Liver (tissue), 9 donors: ENCODE data around the gene ZDHHC14. TPM values are rescaled to one million over a fixed set of nuclear protein-coding genes. Genes with fewer than 3 reads are reported as not detected.

ENCODE experiments used
- DNase-seq: peaks from one replicate; pipeline ENCODE4 v3.0.0-alpha.2; 2017; ENCODE audit warnings: low spot score
- H3K27ac ChIP-seq, 2 donors: one replicate each; pipeline ENCODE4 v1.7.0; 2013; ENCODE audit warnings: inconsistent platforms in 2 of 2, low read length in 2 of 2, control low read depth in 1 of 2, low read depth in 1 of 2, mild to moderate bottlenecking in 1 of 2
- H3K27me3 ChIP-seq, 4 donors: one replicate each; pipeline versions ENCODE4 v1.6.1 to v1.7.0; 2013; ENCODE audit warnings: low read length in 3 of 4, inconsistent platforms in 1 of 4, mild to moderate bottlenecking in 1 of 4, moderate library complexity in 1 of 4; ENCODE audit not compliant: control insufficient read depth in 4 of 4, insufficient read depth in 4 of 4
- H3K36me3 ChIP-seq, 4 donors: one replicate each; pipeline versions ENCODE4 v1.6.1 to v1.7.0; 2013; ENCODE audit warnings: low read length in 3 of 4, mild to moderate bottlenecking in 3 of 4, low read depth in 1 of 4, moderate library complexity in 1 of 4; ENCODE audit not compliant: control insufficient read depth in 4 of 4, insufficient read depth in 3 of 4
- H3K4me1 ChIP-seq, 4 donors: one replicate each; pipeline versions ENCODE4 v1.6.1 to v1.7.0; 2013; ENCODE audit warnings: low read length in 3 of 4, mild to moderate bottlenecking in 3 of 4, moderate library complexity in 1 of 4; ENCODE audit not compliant: control insufficient read depth in 4 of 4, insufficient read depth in 4 of 4
- H3K4me3 ChIP-seq, 3 donors: one replicate each; pipeline versions ENCODE4 v1.6.1 to v1.7.0; 2013; ENCODE audit warnings: low read length in 3 of 3, control low read depth in 1 of 3, low read depth in 1 of 3, mild to moderate bottlenecking in 1 of 3
- H3K9ac ChIP-seq, 2 donors: one replicate each; pipeline ENCODE4 v1.7.0; 2013; ENCODE audit warnings: low read length in 2 of 2, mild to moderate bottlenecking in 2 of 2, moderate library complexity in 2 of 2, control low read depth in 1 of 2, low read depth in 1 of 2
- H3K9me3 ChIP-seq, 4 donors: one replicate each; pipeline versions ENCODE4 v1.6.1 to v1.7.0; 2013; ENCODE audit warnings: low read length in 3 of 4; ENCODE audit not compliant: control insufficient read depth in 4 of 4
- ATF3 ChIP-seq: IDR thresholded peaks from 2 replicates; pipeline ENCODE4 v1.6.1; 2016; ENCODE audit warnings: antibody characterized with exemption
- CTCF ChIP-seq: fragments of 150-350 bp; IDR thresholded peaks from 2 replicates; pipeline ENCODE4 v1.5.1; 2017; ENCODE audit warnings: improper control_type of control experiment, low read depth, low read length; ENCODE audit not compliant: missing input control
- FOXA2 ChIP-seq: IDR thresholded peaks from 2 replicates; pipeline ENCODE4 v1.6.1; 2016; ENCODE audit warnings: antibody characterized with exemption
- GABPA ChIP-seq, 2 donors: IDR thresholded peaks in 1 of 2; conservative IDR thresholded peaks in 1 of 2; 2 replicates each; pipeline ENCODE4 v1.6.1; 2016; ENCODE audit warnings: antibody characterized with exemption in 2 of 2, mild to moderate bottlenecking in 1 of 2, moderate library complexity in 1 of 2
- HNF4G ChIP-seq: IDR thresholded peaks from 2 replicates; pipeline ENCODE4 v1.6.1; 2016; ENCODE audit warnings: antibody characterized with exemption
- JUND ChIP-seq, 2 donors: IDR thresholded peaks; 2 replicates each; pipeline ENCODE4 v1.6.1; 2016; ENCODE audit warnings: antibody characterized with exemption in 2 of 2
- MAX ChIP-seq: IDR thresholded peaks from 2 replicates; pipeline ENCODE4 v1.6.1; 2016; ENCODE audit warnings: antibody characterized with exemption
- NR2F2 ChIP-seq: IDR thresholded peaks from 2 replicates; pipeline ENCODE4 v1.6.1; 2016; ENCODE audit warnings: antibody characterized with exemption
- RXRA ChIP-seq, 2 donors: IDR thresholded peaks; 2 replicates each; pipeline ENCODE4 v1.6.1; 2017 to 2018; ENCODE audit warnings: antibody characterized with exemption in 2 of 2, mild to moderate bottlenecking in 1 of 2
- SP1 ChIP-seq: IDR thresholded peaks from 2 replicates; pipeline ENCODE4 v1.6.1; 2018; ENCODE audit warnings: antibody characterized with exemption, mild to moderate bottlenecking
- TAF1 ChIP-seq: conservative IDR thresholded peaks from 2 replicates; pipeline ENCODE4 v1.6.1; 2016; ENCODE audit warnings: antibody characterized with exemption, mild to moderate bottlenecking
- YY1 ChIP-seq: IDR thresholded peaks from 2 replicates; pipeline ENCODE4 v1.6.1; 2016; ENCODE audit warnings: antibody characterized with exemption, mild to moderate bottlenecking
- WGBS: extraction: QIAGEN DNeasy Blood & Tissue Kit; methylation state at CpG from one replicate; pipeline ENCODE4 v1.1.7; 2013; 5-methylcytosine and 5-hydroxymethylcytosine counted together
- polyA plus RNA-seq, 2 donors: library from polyadenylated mRNA; stranded (reverse) in 1 of 2; unstranded in 1 of 2; fragments of 200-250 nt in 1 of 2; fragments of >200 nt in 1 of 2; fragmentation: Nextera tagmentation in 1 of 2; extraction: Ambion mirVana in 1 of 2; gene quantifications; one replicate each; pipeline versions ENCODE4 v1.2.1 to v1.2.3, GENCODE V29; 2013 to 2015
- total RNA-seq, 2 donors: library from RNA; depleted of rRNA; stranded (reverse); fragments of >200 nt; gene quantifications; one replicate each; pipeline ENCODE4 v1.2.3, GENCODE V29; 2014
- donor health status: healthy.
- donor health status: healthy.
- donor health status: healthy.
- donor health status: healthy.
- donor health status: healthy.

ZDHHC14 gene
- total and polyA plus RNA-seq, 4 donors: 4.4 to 11.7 (median 8.4) TPM

GRCh38 chr6:157457787-157458186, 76.8 kb downstream of the ZDHHC14 start:
- 92% methylated on average over 6 of the region's 6 CpGs for WGBS
- TF ChIP-seq GABPA (IDR thresholded peaks at IDR 0.05 in 1 of 2, conservative IDR thresholded peaks at IDR 0.05 in 1 of 2) (no peak), YY1 (no peak)
- H3K9ac ChIP-seq: no peak overlapping the region
- no peak overlapping the region for H3K27ac ChIP-seq
- H3K4me3 ChIP-seq: no peak overlapping the region
- H3K36me3 ChIP-seq: no peaks in the 10 kb centered on the region
- peaks cover 0 to 3% (median 0%) of the 10 kb centered on the region in 4 donors for H3K4me1 ChIP-seq
- DNase-seq: no peak
- no peaks in the 10 kb centered on the region for H3K9me3 ChIP-seq
- no peaks in the 10 kb centered on the region for H3K27me3 ChIP-seq

GRCh38 chr6:157459327-157459726, 78.3 kb downstream of the ZDHHC14 start:
- WGBS: 91% methylated on average over 5 of the region's 5 CpGs
- Histone ChIP-seq H3K4me1 (peaks cover 0 to 3% (median 0%) of the 10 kb centered on the region in 4 donors), H3K4me3 (no peak overlapping the region), H3K9me3 (no peaks in the 10 kb centered on the region), H3K27ac (no peak overlapping the region), H3K9ac (no peak overlapping the region), H3K36me3 (no peaks in the 10 kb centered on the region), H3K27me3 (no peaks in the 10 kb centered on the region)
- TF ChIP-seq FOXA2 (no peak), TAF1 (no peak), NR2F2 (no peak), CTCF (no peak), HNF4G (no peak), JUND (IDR thresholded peaks at IDR 0.05) (no peak), SP1 (no peak), MAX (no peak), ATF3 (no peak)
- no peak for DNase-seq

- Histone ChIP-seq H3K4me1 (peaks cover 0 to 3% (median 0%) of the 10 kb centered on the region in 4 donors), H3K36me3 (no peaks in the 10 kb centered on the region), H3K27me3 (no peaks in the 10 kb centered on the region), H3K9me3 (no peaks in the 10 kb centered on the region), H3K4me3 (no peak overlapping the region), H3K27ac (no peak overlapping the region), H3K9ac (no peak overlapping the region)
- DNase-seq: no peak
- TF ChIP-seq RXRA (IDR thresholded peaks at IDR 0.05): no peak
- TF ChIP-seq ATF3: no peak
- WGBS: 87% methylated on average over 9 of the region's 9 CpGs
Observed at GRCh38 chr6:157460182-157460999, 79.4 kb downstream of the ZDHHC14 start.
